GM20000 (cell line): ENCODE results near the gene GABRP.
A peak's percentile ranks its signal among the peaks of the same experiment; 100 is the strongest.
"Not testable (repeated sequence)": the region's sequence is repeated elsewhere in the genome, so short reads cannot be mapped to it uniquely, and the experiment has no call there.

Source experiments
- DNase-seq: peaks from one replicate; pipeline ENCODE4 v3.0.0; 2012; ENCODE audit warnings: low spot score
- TF ChIP-seq, protein P1 (sequence below): IDR thresholded peaks from 2 replicates; pipeline ENCODE4 v1.5.1; 2012; ENCODE audit warnings: mild to moderate bottlenecking, control low read depth; ENCODE audit errors: extremely low read depth, missing control alignments

The GABRP gene

GRCh38 chr5:170756691-170757090, 26.8 kb upstream of the GABRP start:
- no peak for DNase-seq
- TF ChIP-seq, protein P1, sequence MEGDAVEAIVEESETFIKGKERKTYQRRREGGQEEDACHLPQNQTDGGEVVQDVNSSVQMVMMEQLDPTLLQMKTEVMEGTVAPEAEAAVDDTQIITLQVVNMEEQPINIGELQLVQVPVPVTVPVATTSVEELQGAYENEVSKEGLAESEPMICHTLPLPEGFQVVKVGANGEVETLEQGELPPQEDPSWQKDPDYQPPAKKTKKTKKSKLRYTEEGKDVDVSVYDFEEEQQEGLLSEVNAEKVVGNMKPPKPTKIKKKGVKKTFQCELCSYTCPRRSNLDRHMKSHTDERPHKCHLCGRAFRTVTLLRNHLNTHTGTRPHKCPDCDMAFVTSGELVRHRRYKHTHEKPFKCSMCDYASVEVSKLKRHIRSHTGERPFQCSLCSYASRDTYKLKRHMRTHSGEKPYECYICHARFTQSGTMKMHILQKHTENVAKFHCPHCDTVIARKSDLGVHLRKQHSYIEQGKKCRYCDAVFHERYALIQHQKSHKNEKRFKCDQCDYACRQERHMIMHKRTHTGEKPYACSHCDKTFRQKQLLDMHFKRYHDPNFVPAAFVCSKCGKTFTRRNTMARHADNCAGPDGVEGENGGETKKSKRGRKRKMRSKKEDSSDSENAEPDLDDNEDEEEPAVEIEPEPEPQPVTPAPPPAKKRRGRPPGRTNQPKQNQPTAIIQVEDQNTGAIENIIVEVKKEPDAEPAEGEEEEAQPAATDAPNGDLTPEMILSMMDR: no peak

DNA sequence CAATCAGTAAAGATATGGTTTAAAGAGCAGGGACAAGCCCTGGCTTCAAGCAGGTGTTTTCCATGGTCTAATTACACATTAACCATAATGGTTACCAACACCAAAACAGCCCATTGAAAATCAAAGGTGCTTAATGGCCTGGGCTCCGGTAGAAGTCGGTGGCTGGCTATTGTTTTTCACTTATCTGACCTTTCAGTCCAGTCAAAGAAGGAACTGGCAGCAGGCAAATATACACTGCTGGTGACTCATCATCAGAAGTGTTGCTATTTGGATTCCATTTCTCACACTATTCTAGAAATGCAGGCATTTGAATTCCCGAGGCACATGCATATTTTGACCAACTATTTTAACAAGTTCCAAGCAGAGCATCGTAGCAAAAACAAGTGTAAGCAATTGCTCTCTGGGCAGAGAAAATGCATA, 26.3 kb upstream of the GABRP start:
- TF ChIP-seq, protein P1: no peak
- peak; percentile 22 for DNase-seq

- TF ChIP-seq, protein P1: no peak
- no peak for DNase-seq
These were observed 25.9 kb upstream of the GABRP start for GRCh38 chr5:170757669-170758068.

DNA sequence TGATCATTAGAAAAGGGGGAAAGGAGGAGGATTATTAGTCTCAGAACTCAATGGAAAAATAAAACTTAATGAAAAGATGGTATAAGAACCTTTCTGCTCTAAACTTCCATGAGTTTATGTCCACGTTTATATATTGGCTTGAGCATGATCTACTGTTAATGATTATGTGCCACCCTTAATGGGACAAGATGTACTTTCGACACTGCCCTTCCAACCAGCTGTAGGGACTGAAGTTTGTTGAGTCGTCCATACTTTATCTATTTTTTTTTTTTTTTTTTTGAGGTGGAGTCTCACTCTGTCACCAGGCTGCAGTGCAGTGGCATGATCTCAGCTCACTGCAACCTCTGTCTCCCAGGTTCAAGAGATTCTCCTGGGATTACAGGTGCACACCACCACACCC, 25.0 kb upstream of the GABRP start:
- TF ChIP-seq, protein P1: no peak
- DNase-seq: no peak

DNA sequence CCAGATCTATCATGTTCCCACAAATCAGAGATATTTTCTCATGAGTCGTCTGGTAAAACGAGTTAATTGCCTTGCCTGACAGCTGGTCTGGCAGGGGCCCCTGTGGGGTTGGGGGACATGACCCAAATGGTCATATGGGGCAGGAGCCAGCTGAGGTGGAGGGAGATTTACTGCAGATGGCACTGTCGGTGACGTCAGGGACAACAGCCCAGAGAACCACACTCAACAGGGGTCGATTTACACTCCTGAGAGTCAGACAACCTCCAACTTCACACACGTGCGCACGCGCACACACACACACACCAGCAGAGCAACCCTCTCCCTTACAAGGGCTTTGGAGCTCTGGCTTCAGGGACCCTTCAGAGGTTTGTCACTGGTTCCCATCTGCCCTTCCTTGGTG, 23.4 kb upstream of the GABRP start:
- DNase-seq: no peak
- TF ChIP-seq, protein P1: no peak

GRCh38 chr5:170761048-170761707, 22.3 kb upstream of the GABRP start:
- TF ChIP-seq, protein P1: no peak
- DNase-seq: no peak

DNA sequence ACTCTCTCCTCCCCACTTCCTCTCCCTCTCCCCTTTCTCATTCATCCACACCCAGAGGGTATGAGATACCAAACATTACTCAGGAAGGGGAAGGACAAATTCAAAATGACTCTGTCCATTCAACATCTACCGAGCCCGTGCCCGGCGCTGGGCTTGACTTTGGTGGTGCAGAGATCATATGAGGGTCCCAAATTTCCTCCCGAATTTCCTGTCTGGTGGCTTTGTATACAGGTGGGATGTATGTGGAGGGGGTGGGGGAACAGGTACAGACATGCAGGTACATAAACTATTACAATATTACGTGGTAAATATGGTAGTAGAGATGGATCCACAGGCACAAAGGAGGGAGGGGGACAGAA, 21.8 kb upstream of the GABRP start:
- TF ChIP-seq, protein P1: no peak
- no peak for DNase-seq

DNA sequence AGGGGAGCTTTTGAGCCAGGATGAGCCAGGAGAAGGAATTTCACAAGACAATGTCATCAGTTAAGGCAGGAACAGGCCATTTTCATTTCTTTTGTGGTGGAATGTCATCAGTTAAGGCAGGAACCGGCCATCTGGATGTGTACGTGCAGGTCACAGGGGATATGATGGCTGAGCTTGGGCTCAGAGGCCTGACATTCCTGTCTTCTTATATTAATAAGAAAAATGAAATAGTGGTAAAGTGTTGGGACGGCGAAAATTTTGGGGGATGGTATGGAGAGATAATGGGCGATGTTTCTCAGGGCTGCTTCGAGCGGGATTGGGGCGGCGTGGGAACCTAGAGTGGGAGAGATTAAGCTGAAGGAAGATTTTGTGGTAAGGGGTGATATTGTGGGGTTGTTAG, 21.2 kb upstream of the GABRP start:
- DNase-seq: not testable (repeated sequence)

- DNase-seq: not testable (repeated sequence)
These were observed 17.7 kb upstream of the GABRP start for GRCh38 chr5:170765868-170766267.
